GM23338 (cell line): ENCODE results near the gene GBP6. TPM values are rescaled to one million over a fixed set of nuclear protein-coding genes. Genes with fewer than 3 reads are reported as not detected.

Experiments used
- ATAC-seq: fragments of 200-7000 bp; cut with Tn5 transposase; 3 replicates; pipeline ENCODE4 v1.9.1; 2020
- DNase-seq: peaks from one replicate; pipeline ENCODE4 v3.0.0-alpha.2; 2015; ENCODE audit warnings: low spot score
- H2AFZ ChIP-seq: fragments of 200-600 bp; sonication (generic); 2 replicates; pipeline ENCODE4 v1.8.0; 2016; ENCODE audit warnings: antibody characterized with exemption, mild to moderate bottlenecking, moderate library complexity
- H3F3A ChIP-seq: fragments of 200-600 bp; sonication (generic); replicated peaks from 2 replicates; pipeline ENCODE4 v1.8.0; 2017; ENCODE audit warnings: antibody characterized with exemption, mixed run types, low read depth
- H3K27ac ChIP-seq: fragments of 200-600 bp; sonication (generic); 2 replicates; pipeline ENCODE4 v1.6.1; 2016; ENCODE audit warnings: low read depth
- H3K27me3 ChIP-seq: fragments of 200-600 bp; sonication (generic); 2 replicates; pipeline ENCODE4 v1.8.0; 2016; ENCODE audit warnings: mild to moderate bottlenecking, mixed run types, moderate library complexity; ENCODE audit not compliant: insufficient read depth
- H3K36me3 ChIP-seq: fragments of 200-600 bp; sonication (generic); 2 replicates; pipeline ENCODE4 v1.8.0; 2016; ENCODE audit warnings: mild to moderate bottlenecking; ENCODE audit not compliant: insufficient read depth
- H3K4me1 ChIP-seq: fragments of 200-600 bp; sonication (generic); 2 replicates; pipeline ENCODE4 v1.8.0; 2016; ENCODE audit warnings: mild to moderate bottlenecking, moderate library complexity; ENCODE audit not compliant: insufficient read depth
- H3K4me2 ChIP-seq: fragments of 200-600 bp; sonication (generic); 2 replicates; pipeline ENCODE4 v1.7.1; 2017; ENCODE audit warnings: mixed run types
- H3K4me3 ChIP-seq: fragments of 200-600 bp; sonication (generic); 2 replicates; pipeline ENCODE4 v1.6.1; 2016; ENCODE audit warnings: mixed run types
- H3K79me2 ChIP-seq: fragments of 200-600 bp; sonication (generic); replicated peaks from 2 replicates; pipeline ENCODE4 v1.8.0; 2017; ENCODE audit warnings: mild to moderate bottlenecking; ENCODE audit not compliant: insufficient read depth
- H3K9me2 ChIP-seq: fragments of 200-600 bp; sonication (generic); 2 replicates; pipeline ENCODE4 v1.8.0; 2017; ENCODE audit not compliant: insufficient read depth
- H4K20me1 ChIP-seq: fragments of 200-600 bp; sonication (generic); replicated peaks from 2 replicates; pipeline ENCODE4 v1.8.0; 2017; ENCODE audit warnings: mild to moderate bottlenecking; ENCODE audit not compliant: insufficient read depth
- H3K27ac Mint-ChIP-seq: 2 replicates; pipeline ENCODE4 v1.8.0; 2020; ENCODE audit warnings: inconsistent platforms, mild to moderate bottlenecking, moderate library complexity, mixed read lengths
- H3K27me3 Mint-ChIP-seq: 3 replicates; pipeline ENCODE4 v1.8.0; 2022; ENCODE audit warnings: low read depth, mild to moderate bottlenecking, moderate library complexity, mixed read lengths, inconsistent platforms; ENCODE audit not compliant: insufficient read depth, poor library complexity
- H3K36me3 Mint-ChIP-seq: 3 replicates; pipeline ENCODE4 v1.8.0; 2021; ENCODE audit warnings: low read depth, mild to moderate bottlenecking, inconsistent platforms, moderate library complexity, mixed read lengths
- H3K4me1 Mint-ChIP-seq: 3 replicates; pipeline ENCODE4 v1.8.0; 2020; ENCODE audit warnings: mild to moderate bottlenecking, inconsistent platforms, mixed read lengths
- H3K4me3 Mint-ChIP-seq: 3 replicates; pipeline ENCODE4 v1.8.0; 2021; ENCODE audit warnings: moderate library complexity, mild to moderate bottlenecking, inconsistent platforms, mixed read lengths
- H3K9me3 Mint-ChIP-seq: 3 replicates; pipeline ENCODE4 v1.8.0; 2020; ENCODE audit warnings: moderate library complexity, mild to moderate bottlenecking, inconsistent platforms, mixed read lengths
- EZH2 ChIP-seq: fragments of 200-600 bp; sonication (generic); IDR thresholded peaks from one replicate; pipeline ENCODE4 v1.8.0; 2017; ENCODE audit warnings: antibody characterized with exemption, mild to moderate bottlenecking, low read depth; ENCODE audit not compliant: unreplicated experiment
- EZH2phosphoT487 ChIP-seq: fragments of 200-600 bp; sonication (generic); IDR thresholded peaks from one replicate; pipeline ENCODE4 v1.8.1; 2018; ENCODE audit warnings: antibody characterized with exemption; ENCODE audit not compliant: unreplicated experiment
- JUNB ChIP-seq: IDR thresholded peaks from one replicate; pipeline ENCODE4 v1.6.1; 2016; ENCODE audit warnings: antibody characterized with exemption; ENCODE audit not compliant: unreplicated experiment
- NANOG ChIP-seq: IDR thresholded peaks from 2 replicates; pipeline ENCODE4 v1.6.1; 2016; ENCODE audit warnings: antibody characterized with exemption, borderline replicate concordance
- POLR2AphosphoS5 ChIP-seq: IDR thresholded peaks from 2 replicates; pipeline ENCODE4 v1.6.1; 2016; ENCODE audit warnings: antibody characterized with exemption, low read depth
- STAT1 ChIP-seq: IDR thresholded peaks from one replicate; pipeline ENCODE4 v1.6.1; 2016; ENCODE audit warnings: antibody characterized with exemption; ENCODE audit not compliant: unreplicated experiment
- ZNF114 ChIP-seq: fragments of 250-450 bp; sonication (Bioruptor Pico); IDR thresholded peaks from 2 replicates; pipeline ENCODE4 v1.5.0; 2020; ENCODE audit warnings: mild to moderate bottlenecking, moderate library complexity
- ZNF331 ChIP-seq: fragments of 250-450 bp; sonication (Bioruptor Pico); IDR thresholded peaks from 2 replicates; pipeline ENCODE4 v1.5.0; 2020; ENCODE audit warnings: low read depth, mild to moderate bottlenecking, moderate library complexity
- polyA plus RNA-seq: library from polyadenylated mRNA; unstranded; fragments of >200 nt; fragmentation: Nextera tagmentation; extraction: Ambion mirVana; gene quantifications from 2 replicates; pipeline ENCODE4 v1.2.1, GENCODE V29; 2016
- total RNA-seq: library from RNA; depleted of rRNA; stranded (reverse); fragments of >200 nt; shearing (Covaris generic); gene quantifications from 2 replicates; pipeline ENCODE4 v1.2.3, GENCODE V29; 2014
- TF ChIP-seq, protein P1 (sequence below): IDR thresholded peaks from one replicate; pipeline ENCODE4 v1.6.1; 2018; ENCODE audit warnings: antibody characterized with exemption; ENCODE audit not compliant: unreplicated experiment
- TF ChIP-seq, protein P2 (sequence below), 2 experiments: fragments of 200-600 bp in 1 of 2; sonication (generic) in 1 of 2; conservative IDR thresholded peaks; 2 replicates each; pipeline versions ENCODE4 v1.5.1 to v1.6.1; 2016 to 2017; ENCODE audit warnings: antibody characterized with exemption in 2 of 2, low read depth in 2 of 2, mild to moderate bottlenecking in 2 of 2, moderate library complexity in 1 of 2
- TF ChIP-seq, protein P3 (sequence below): fragments of 250-450 bp; sonication (Bioruptor Pico); IDR thresholded peaks from 2 replicates; pipeline ENCODE4 v1.5.0; 2020; ENCODE audit warnings: mild to moderate bottlenecking, moderate library complexity

Gene GBP6
- total and polyA plus RNA-seq, 2 experiments from 2014 or later = not detected

DNA sequence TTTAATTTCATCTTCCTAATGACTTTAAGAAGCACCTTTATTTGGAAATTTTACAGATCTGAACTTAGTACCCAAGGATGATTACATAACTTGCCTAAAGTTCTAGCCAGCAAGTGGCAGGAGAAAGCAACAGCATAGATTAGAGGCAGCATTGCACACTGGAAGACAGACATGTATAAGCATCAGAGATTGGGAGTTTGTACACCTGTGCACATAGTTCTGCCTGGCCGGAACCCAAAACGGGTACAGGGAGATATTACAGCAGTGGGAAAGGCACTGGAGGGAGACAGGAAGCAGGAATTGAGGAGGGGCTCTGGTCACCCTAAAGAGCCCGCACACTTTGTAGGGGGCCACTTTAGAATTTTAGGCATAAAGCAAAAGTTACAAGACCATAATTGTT, 19.3 kb downstream of the GBP6 start:
- TF ChIP-seq STAT1 (no peak), POLR2AphosphoS5 (no peak)
- peaks cover 4% of the 10 kb centered on the region; the same call in 2 of the 3 replicates for H3K4me1 Mint-ChIP-seq

DNA sequence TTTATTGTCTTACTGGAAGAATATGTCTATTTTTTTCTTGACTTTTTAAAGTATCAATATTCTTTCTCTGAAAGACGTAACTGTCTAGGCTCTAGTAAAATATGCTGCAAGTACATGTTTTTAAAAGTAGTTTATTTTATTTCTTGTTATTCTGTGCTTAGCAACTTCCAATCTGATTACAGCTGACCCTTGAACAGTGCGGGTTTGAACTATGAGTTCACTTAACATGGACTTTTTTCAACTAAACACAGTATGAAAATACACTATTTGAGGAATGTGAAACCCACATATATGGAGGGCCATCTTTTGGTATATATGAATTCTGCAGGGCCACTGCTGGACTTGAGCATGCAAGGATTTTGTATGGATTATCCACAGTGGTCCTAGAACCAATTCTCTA, 26.8 kb downstream of the GBP6 start:
- no peak for DNase-seq
- H3K4me2 ChIP-seq = no peak overlapping the region
- no peaks in the 10 kb centered on the region for H3K4me1 ChIP-seq
- no peaks in the 10 kb centered on the region for H3K4me1 Mint-ChIP-seq
- H4K20me1 ChIP-seq = no peaks in the 10 kb centered on the region
- no peaks in the 10 kb centered on the region for H3K36me3 Mint-ChIP-seq
- no peak overlapping the region for H3K27ac Mint-ChIP-seq
- H3K9me3 Mint-ChIP-seq = peaks cover 3% of the 10 kb centered on the region; the same call in 1 of the 3 replicates
- H3K27ac ChIP-seq = no peak overlapping the region
- H3K79me2 ChIP-seq = no peaks in the 10 kb centered on the region
- H3K4me3 ChIP-seq = no peak overlapping the region
- no peaks in the 10 kb centered on the region for H3K27me3 ChIP-seq
- no peak for ATAC-seq
- no peaks in the 10 kb centered on the region for H3K36me3 ChIP-seq
- no peak overlapping the region for H3K4me3 Mint-ChIP-seq
- H3K27me3 Mint-ChIP-seq = peaks cover 6% of the 10 kb centered on the region
- no peaks in the 10 kb centered on the region for H3F3A ChIP-seq
- H3K9me2 ChIP-seq = 0 out of 2 replicates have a peak, but pooled peaks cover 4% of the 10 kb centered on the region
- no peak overlapping the region for H2AFZ ChIP-seq
- no peak for TF ChIP-seq EZH2
- TF ChIP-seq STAT1 = no peak
- TF ChIP-seq, protein P1, sequence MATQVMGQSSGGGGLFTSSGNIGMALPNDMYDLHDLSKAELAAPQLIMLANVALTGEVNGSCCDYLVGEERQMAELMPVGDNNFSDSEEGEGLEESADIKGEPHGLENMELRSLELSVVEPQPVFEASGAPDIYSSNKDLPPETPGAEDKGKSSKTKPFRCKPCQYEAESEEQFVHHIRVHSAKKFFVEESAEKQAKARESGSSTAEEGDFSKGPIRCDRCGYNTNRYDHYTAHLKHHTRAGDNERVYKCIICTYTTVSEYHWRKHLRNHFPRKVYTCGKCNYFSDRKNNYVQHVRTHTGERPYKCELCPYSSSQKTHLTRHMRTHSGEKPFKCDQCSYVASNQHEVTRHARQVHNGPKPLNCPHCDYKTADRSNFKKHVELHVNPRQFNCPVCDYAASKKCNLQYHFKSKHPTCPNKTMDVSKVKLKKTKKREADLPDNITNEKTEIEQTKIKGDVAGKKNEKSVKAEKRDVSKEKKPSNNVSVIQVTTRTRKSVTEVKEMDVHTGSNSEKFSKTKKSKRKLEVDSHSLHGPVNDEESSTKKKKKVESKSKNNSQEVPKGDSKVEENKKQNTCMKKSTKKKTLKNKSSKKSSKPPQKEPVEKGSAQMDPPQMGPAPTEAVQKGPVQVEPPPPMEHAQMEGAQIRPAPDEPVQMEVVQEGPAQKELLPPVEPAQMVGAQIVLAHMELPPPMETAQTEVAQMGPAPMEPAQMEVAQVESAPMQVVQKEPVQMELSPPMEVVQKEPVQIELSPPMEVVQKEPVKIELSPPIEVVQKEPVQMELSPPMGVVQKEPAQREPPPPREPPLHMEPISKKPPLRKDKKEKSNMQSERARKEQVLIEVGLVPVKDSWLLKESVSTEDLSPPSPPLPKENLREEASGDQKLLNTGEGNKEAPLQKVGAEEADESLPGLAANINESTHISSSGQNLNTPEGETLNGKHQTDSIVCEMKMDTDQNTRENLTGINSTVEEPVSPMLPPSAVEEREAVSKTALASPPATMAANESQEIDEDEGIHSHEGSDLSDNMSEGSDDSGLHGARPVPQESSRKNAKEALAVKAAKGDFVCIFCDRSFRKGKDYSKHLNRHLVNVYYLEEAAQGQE = no peak
- TF ChIP-seq, protein P2, sequence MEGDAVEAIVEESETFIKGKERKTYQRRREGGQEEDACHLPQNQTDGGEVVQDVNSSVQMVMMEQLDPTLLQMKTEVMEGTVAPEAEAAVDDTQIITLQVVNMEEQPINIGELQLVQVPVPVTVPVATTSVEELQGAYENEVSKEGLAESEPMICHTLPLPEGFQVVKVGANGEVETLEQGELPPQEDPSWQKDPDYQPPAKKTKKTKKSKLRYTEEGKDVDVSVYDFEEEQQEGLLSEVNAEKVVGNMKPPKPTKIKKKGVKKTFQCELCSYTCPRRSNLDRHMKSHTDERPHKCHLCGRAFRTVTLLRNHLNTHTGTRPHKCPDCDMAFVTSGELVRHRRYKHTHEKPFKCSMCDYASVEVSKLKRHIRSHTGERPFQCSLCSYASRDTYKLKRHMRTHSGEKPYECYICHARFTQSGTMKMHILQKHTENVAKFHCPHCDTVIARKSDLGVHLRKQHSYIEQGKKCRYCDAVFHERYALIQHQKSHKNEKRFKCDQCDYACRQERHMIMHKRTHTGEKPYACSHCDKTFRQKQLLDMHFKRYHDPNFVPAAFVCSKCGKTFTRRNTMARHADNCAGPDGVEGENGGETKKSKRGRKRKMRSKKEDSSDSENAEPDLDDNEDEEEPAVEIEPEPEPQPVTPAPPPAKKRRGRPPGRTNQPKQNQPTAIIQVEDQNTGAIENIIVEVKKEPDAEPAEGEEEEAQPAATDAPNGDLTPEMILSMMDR (conservative IDR thresholded peaks at IDR 0.05; ENCODE audit: low read depth in 2 of 2) = no peak
- no peak for TF ChIP-seq NANOG
- TF ChIP-seq, protein P3, sequence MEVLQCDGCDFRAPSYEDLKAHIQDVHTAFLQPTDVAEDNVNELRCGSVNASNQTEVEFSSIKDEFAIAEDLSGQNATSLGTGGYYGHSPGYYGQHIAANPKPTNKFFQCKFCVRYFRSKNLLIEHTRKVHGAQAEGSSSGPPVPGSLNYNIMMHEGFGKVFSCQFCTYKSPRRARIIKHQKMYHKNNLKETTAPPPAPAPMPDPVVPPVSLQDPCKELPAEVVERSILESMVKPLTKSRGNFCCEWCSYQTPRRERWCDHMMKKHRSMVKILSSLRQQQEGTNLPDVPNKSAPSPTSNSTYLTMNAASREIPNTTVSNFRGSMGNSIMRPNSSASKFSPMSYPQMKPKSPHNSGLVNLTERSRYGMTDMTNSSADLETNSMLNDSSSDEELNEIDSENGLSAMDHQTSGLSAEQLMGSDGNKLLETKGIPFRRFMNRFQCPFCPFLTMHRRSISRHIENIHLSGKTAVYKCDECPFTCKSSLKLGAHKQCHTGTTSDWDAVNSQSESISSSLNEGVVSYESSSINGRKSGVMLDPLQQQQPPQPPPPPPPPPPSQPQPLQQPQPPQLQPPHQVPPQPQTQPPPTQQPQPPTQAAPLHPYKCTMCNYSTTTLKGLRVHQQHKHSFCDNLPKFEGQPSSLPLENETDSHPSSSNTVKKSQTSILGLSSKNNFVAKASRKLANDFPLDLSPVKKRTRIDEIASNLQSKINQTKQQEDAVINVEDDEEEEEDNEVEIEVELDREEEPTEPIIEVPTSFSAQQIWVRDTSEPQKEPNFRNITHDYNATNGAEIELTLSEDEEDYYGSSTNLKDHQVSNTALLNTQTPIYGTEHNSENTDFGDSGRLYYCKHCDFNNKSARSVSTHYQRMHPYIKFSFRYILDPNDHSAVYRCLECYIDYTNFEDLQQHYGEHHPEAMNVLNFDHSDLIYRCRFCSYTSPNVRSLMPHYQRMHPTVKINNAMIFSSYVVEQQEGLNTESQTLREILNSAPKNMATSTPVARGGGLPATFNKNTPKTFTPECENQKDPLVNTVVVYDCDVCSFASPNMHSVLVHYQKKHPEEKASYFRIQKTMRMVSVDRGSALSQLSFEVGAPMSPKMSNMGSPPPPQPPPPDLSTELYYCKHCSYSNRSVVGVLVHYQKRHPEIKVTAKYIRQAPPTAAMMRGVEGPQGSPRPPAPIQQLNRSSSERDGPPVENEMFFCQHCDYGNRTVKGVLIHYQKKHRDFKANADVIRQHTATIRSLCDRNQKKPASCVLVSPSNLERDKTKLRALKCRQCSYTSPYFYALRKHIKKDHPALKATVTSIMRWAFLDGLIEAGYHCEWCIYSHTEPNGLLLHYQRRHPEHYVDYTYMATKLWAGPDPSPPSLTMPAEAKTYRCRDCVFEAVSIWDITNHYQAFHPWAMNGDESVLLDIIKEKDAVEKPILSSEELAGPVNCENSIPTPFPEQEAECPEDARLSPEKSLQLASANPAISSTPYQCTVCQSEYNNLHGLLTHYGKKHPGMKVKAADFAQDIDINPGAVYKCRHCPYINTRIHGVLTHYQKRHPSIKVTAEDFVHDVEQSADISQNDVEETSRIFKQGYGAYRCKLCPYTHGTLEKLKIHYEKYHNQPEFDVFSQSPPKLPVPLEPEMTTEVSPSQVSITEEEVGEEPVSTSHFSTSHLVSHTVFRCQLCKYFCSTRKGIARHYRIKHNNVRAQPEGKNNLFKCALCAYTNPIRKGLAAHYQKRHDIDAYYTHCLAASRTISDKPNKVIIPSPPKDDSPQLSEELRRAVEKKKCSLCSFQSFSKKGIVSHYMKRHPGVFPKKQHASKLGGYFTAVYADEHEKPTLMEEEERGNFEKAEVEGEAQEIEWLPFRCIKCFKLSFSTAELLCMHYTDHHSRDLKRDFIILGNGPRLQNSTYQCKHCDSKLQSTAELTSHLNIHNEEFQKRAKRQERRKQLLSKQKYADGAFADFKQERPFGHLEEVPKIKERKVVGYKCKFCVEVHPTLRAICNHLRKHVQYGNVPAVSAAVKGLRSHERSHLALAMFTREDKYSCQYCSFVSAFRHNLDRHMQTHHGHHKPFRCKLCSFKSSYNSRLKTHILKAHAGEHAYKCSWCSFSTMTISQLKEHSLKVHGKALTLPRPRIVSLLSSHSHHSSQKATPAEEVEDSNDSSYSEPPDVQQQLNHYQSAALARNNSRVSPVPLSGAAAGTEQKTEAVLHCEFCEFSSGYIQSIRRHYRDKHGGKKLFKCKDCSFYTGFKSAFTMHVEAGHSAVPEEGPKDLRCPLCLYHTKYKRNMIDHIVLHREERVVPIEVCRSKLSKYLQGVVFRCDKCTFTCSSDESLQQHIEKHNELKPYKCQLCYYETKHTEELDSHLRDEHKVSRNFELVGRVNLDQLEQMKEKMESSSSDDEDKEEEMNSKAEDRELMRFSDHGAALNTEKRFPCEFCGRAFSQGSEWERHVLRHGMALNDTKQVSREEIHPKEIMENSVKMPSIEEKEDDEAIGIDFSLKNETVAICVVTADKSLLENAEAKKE (CRISPR knock-in tag) = no peak
- no peak for TF ChIP-seq JUNB
- TF ChIP-seq EZH2phosphoT487 = no peak
- TF ChIP-seq ZNF114 = no peak
- no peak for TF ChIP-seq ZNF331 (CRISPR knock-in tag)

More for the DNA sequence above, 19.3 kb downstream of the GBP6 start:
- Histone ChIP-seq H3K9me2 (peaks cover 9% of the 10 kb centered on the region; the same call in 1 of the 2 replicates), H3K27ac (no peak overlapping the region), H3K36me3 (no peaks in the 10 kb centered on the region), H3F3A (no peaks in the 10 kb centered on the region), H3K79me2 (no peaks in the 10 kb centered on the region), H3K4me2 (no peak overlapping the region), H2AFZ (no peak overlapping the region), H3K27me3 (no peaks in the 10 kb centered on the region), H3K4me3 (no peak overlapping the region), H3K4me1 (no peaks in the 10 kb centered on the region), H4K20me1 (no peaks in the 10 kb centered on the region)
- DNase-seq (no peak), ATAC-seq (no peak)
- no peaks in the 10 kb centered on the region for H3K36me3 Mint-ChIP-seq
- peaks cover 2% of the 10 kb centered on the region for H3K27me3 Mint-ChIP-seq
- H3K4me3 Mint-ChIP-seq = no peak overlapping the region
- no peaks in the 10 kb centered on the region; the same call in 2 of the 3 replicates for H3K9me3 Mint-ChIP-seq
- no peak overlapping the region for H3K27ac Mint-ChIP-seq
